ENCODE data around the gene MKLN1. TPM values are rescaled to one million over a fixed set of nuclear protein-coding genes. Genes with fewer than 3 reads are reported as not detected.

MKLN1 gene
- total RNA-seq, 1 experiment from 2014 or later, result 48.5 TPM

DNA sequence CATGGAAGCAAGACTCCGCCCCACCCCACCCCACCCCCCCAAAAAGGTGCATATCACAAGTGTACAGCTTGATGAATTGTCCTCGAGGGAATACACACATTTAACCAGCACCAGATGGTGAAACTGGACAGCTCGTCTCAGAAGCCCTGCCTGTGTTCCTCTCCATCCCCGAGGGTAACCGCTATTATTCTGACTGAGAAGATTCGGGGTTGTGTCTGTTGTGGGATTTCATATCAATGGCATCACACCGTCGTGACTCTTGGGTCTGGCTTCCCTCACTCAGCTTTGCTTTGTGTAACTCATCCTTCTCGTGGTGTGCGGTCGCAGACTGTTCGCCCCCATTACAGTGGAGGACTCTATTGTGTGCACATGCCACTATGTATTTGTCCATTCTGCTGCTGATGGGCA lies 209.9 kb downstream of the MKLN1 start:
- peak overlapping the region; percentile 60 for H3K9ac ChIP-seq (ENCODE audit: low read length)
- intact Hi-C loops (cut with micrococcal nuclease), result no loop called here
- POLR2A ChIA-PET, result no interaction called here
- H3K9me3 ChIP-seq (ENCODE audit: control insufficient read depth in 1 of 2, insufficient read depth in 1 of 2, low read depth in 1 of 2, low read length in 2 of 2), result no peaks in the 10 kb centered on the region
- H3K4me1 ChIP-seq (ENCODE audit: control insufficient read depth in 1 of 2, insufficient read depth in 2 of 2, low read length in 2 of 2), result peaks cover 62 to 65% of the 10 kb centered on the region in 2 experiments
- CTCF ChIA-PET, result interaction anchor here (3.0 kb wide), 1 partner anchor 9 kb away, joined by 19 read pairs; no protein-coding TSS in a partner anchor
- no peaks in the 10 kb centered on the region for H3K36me3 ChIP-seq (ENCODE audit: control insufficient read depth in 1 of 2, insufficient read depth in 2 of 2, low read length in 2 of 2)
- peaks cover 32% of the 10 kb centered on the region; the same call in 1 of the 2 replicates for H3K79me2 ChIP-seq (ENCODE audit: insufficient read depth, low read length)
- no peaks in the 10 kb centered on the region for H3K27me3 ChIP-seq (ENCODE audit: insufficient read depth, low read length)
- peak overlapping the region; percentile 95 for H3K27ac ChIP-seq (ENCODE audit: low read depth, low read length)
- BruUV-seq (replicated peaks), result no TSS peak
- TF ChIP-seq, protein P1, sequence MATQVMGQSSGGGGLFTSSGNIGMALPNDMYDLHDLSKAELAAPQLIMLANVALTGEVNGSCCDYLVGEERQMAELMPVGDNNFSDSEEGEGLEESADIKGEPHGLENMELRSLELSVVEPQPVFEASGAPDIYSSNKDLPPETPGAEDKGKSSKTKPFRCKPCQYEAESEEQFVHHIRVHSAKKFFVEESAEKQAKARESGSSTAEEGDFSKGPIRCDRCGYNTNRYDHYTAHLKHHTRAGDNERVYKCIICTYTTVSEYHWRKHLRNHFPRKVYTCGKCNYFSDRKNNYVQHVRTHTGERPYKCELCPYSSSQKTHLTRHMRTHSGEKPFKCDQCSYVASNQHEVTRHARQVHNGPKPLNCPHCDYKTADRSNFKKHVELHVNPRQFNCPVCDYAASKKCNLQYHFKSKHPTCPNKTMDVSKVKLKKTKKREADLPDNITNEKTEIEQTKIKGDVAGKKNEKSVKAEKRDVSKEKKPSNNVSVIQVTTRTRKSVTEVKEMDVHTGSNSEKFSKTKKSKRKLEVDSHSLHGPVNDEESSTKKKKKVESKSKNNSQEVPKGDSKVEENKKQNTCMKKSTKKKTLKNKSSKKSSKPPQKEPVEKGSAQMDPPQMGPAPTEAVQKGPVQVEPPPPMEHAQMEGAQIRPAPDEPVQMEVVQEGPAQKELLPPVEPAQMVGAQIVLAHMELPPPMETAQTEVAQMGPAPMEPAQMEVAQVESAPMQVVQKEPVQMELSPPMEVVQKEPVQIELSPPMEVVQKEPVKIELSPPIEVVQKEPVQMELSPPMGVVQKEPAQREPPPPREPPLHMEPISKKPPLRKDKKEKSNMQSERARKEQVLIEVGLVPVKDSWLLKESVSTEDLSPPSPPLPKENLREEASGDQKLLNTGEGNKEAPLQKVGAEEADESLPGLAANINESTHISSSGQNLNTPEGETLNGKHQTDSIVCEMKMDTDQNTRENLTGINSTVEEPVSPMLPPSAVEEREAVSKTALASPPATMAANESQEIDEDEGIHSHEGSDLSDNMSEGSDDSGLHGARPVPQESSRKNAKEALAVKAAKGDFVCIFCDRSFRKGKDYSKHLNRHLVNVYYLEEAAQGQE (IDR thresholded peaks at IDR 0.05; ENCODE audit: low read depth), result no peak
- no peak for TF ChIP-seq RAD21 (IDR thresholded peaks at IDR 0.05; ENCODE audit: low read depth)
- no peak for TF ChIP-seq EGR1 (IDR thresholded peaks at IDR 0.05; ENCODE audit: low read depth)
- TF ChIP-seq CBX3 (IDR thresholded peaks at IDR 0.05; ENCODE audit: low read depth), result no peak
- TF ChIP-seq, protein P2, sequence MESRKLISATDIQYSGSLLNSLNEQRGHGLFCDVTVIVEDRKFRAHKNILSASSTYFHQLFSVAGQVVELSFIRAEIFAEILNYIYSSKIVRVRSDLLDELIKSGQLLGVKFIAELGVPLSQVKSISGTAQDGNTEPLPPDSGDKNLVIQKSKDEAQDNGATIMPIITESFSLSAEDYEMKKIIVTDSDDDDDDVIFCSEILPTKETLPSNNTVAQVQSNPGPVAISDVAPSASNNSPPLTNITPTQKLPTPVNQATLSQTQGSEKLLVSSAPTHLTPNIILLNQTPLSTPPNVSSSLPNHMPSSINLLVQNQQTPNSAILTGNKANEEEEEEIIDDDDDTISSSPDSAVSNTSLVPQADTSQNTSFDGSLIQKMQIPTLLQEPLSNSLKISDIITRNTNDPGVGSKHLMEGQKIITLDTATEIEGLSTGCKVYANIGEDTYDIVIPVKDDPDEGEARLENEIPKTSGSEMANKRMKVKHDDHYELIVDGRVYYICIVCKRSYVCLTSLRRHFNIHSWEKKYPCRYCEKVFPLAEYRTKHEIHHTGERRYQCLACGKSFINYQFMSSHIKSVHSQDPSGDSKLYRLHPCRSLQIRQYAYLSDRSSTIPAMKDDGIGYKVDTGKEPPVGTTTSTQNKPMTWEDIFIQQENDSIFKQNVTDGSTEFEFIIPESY (IDR thresholded peaks at IDR 0.05; ENCODE audit: extremely low read depth, insufficient replicate concordance, low read length), result no peak
- TF ChIP-seq ZFX (IDR thresholded peaks at IDR 0.05), result no peak
- no peak for TF ChIP-seq ELF1 (IDR thresholded peaks at IDR 0.05; ENCODE audit: borderline replicate concordance, low read depth)
- TF ChIP-seq FOSL1 (IDR thresholded peaks at IDR 0.05; ENCODE audit: low read depth), result no peak
- TF ChIP-seq ZNF274 (IDR thresholded peaks at IDR 0.05; ENCODE audit: low read depth, low read length), result no peak
- TF ChIP-seq, protein P3, sequence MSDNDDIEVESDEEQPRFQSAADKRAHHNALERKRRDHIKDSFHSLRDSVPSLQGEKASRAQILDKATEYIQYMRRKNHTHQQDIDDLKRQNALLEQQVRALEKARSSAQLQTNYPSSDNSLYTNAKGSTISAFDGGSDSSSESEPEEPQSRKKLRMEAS (IDR thresholded peaks at IDR 0.05), result no peak
- no peak for TF ChIP-seq TCF7L2 (IDR thresholded peaks at IDR 0.05; ENCODE audit: borderline replicate concordance, extremely low read depth, insufficient read depth, insufficient read length)
- no peak for TF ChIP-seq SIN3A (IDR thresholded peaks at IDR 0.05; ENCODE audit: low read depth)
- ATAC-seq (no peak), DNase-seq (ENCODE audit: low read depth, low spot score) (no peak)
- RAD21 ChIA-PET (ENCODE audit: low non-redundant PET in 1 of 2, low total read pairs in 2 of 2, uncharacterized antibody in 2 of 2, unreplicated experiment in 2 of 2), result no interaction called here
- no peaks in the 10 kb centered on the region for H4K20me1 ChIP-seq (ENCODE audit: insufficient read depth)
- H3K4me3 ChIP-seq (replicated peaks in 1 of 2; ENCODE audit: low read depth in 1 of 2, low read length in 2 of 2), result no peak overlapping the region; a peak in 1 of 4 replicates
- H3K4me2 ChIP-seq (ENCODE audit: low read length), result peak overlapping the region; percentile 71
- no peak overlapping the region for H2AFZ ChIP-seq (ENCODE audit: low read depth, low read length, poor library complexity, severe bottlenecking)
- no peaks in the 10 kb centered on the region for H3K9me2 ChIP-seq (ENCODE audit: insufficient read depth)

Data from HCT116 (cell line).